GM12878 (cell line): Measurements from ENCODE around the gene PCDHB9. TPM values are rescaled to one million over a fixed set of nuclear protein-coding genes. Genes with fewer than 3 reads are reported as not detected.
"Not testable (repeated sequence)": the region's sequence is repeated elsewhere in the genome, so short reads cannot be mapped to it uniquely, and the experiment has no call there.

Source experiments
- ATAC-seq: fragments of 200-7000 bp; cut with Tn5 transposase; 3 replicates; pipeline ENCODE4 v1.9.1; 2020; ENCODE audit warnings: mild to moderate bottlenecking, moderate library complexity
- Bru-seq: library from RNA; stranded (reverse); fragments of 400-500 nt; gene quantifications from one replicate; lab custom pipeline; 2021; lab: Mats Ljungman, UMichigan
- BruChase-seq, 2 experiments: library from RNA; stranded (reverse); fragments of 400-500 nt; gene quantifications; one replicate each; lab custom pipeline; 2021; lab: Mats Ljungman, UMichigan
- BruUV-seq: library from RNA; stranded (reverse); fragments of 400-500 nt; replicated peaks from 2 replicates; lab custom pipeline; 2021; lab: Mats Ljungman, UMichigan
- CTCF ChIA-PET: fragments of 300-600 bp; sonication (Branson Sonifier 250); formaldehyde crosslinking; extraction: SDS; loops from one replicate; lab custom pipeline; 2021; ENCODE audit warnings: inconsistent platforms; lab: Yijun Ruan, JAX
- POLR2A ChIA-PET: fragments of 350-600 bp; formaldehyde crosslinking; extraction: SDS; loops from one replicate; lab custom pipeline; 2021; ENCODE audit warnings: inconsistent platforms; lab: Charles Lee
- RAD21 ChIA-PET: fragments of 300-600 bp; sonication (Branson Sonifier 250); formaldehyde crosslinking; loops from one replicate; lab custom pipeline; 2023; ENCODE audit warnings: antibody characterized with exemption; ENCODE audit not compliant: unreplicated experiment; lab: Charles Lee
- SMC1A ChIA-PET: fragments of 300-600 bp; sonication (Branson Sonifier 250); formaldehyde crosslinking; loops from one replicate; lab custom pipeline; 2023; ENCODE audit not compliant: unreplicated experiment, uncharacterized antibody; lab: Charles Lee
- DNase-seq: peaks from one replicate; pipeline ENCODE4 v3.0.0-alpha.2; 2011; ENCODE audit warnings: low read depth, low spot score
- FAIRE-seq: peaks from 3 replicates; lab custom pipeline; 2011; peaks lifted over from hg19 to GRCh38; lab: Jason Lieb, UNC
- H2AFZ ChIP-seq: 2 replicates; pipeline ENCODE4 v1.6.0; 2011; ENCODE audit warnings: low read depth, low read length, control low read depth; ENCODE audit not compliant: control insufficient read depth
- H3K27ac ChIP-seq: 2 replicates; pipeline ENCODE4 v1.5.1; 2011; ENCODE audit warnings: control low read depth; ENCODE audit not compliant: control insufficient read depth, insufficient read depth
- H3K27me3 ChIP-seq, 2 experiments: replicated peaks in 1 of 2; 2 replicates each; pipeline versions ENCODE4 v1.6.0 to v1.6.1; 2011; ENCODE audit warnings: low read length in 1 of 2; ENCODE audit not compliant: control insufficient read depth in 2 of 2, insufficient read depth in 2 of 2
- H3K36me3 ChIP-seq, 2 experiments: 2 replicates each; pipeline ENCODE4 v1.5.1; 2011; ENCODE audit warnings: low read length in 1 of 2; ENCODE audit not compliant: control insufficient read depth in 2 of 2, insufficient read depth in 2 of 2
- H3K4me1 ChIP-seq: 2 replicates; pipeline ENCODE4 v1.6.1; 2011; ENCODE audit warnings: mild to moderate bottlenecking, low read length, moderate library complexity, mixed read lengths; ENCODE audit not compliant: control insufficient read depth, insufficient read depth
- H3K4me2 ChIP-seq: 2 replicates; pipeline ENCODE4 v1.6.0; 2011; ENCODE audit warnings: control low read depth; ENCODE audit not compliant: control insufficient read depth, insufficient read depth
- H3K4me3 ChIP-seq: fragments of 200-600 bp; sonication (generic); 2 replicates; pipeline ENCODE4 v1.5.1; 2016
- H3K79me2 ChIP-seq: 2 replicates; pipeline ENCODE4 v1.6.0; 2011; ENCODE audit warnings: low read length; ENCODE audit not compliant: control insufficient read depth, insufficient read depth
- H3K9ac ChIP-seq: 2 replicates; pipeline ENCODE4 v1.8.0; 2011; ENCODE audit warnings: low read length, control low read depth, mixed read lengths; ENCODE audit not compliant: control insufficient read depth, insufficient read depth
- H3K9me3 ChIP-seq: replicated peaks from 3 replicates; pipeline ENCODE4 v1.5.1; 2011; ENCODE audit warnings: mild to moderate bottlenecking, low read length; ENCODE audit not compliant: control insufficient read depth, insufficient read depth
- H4K20me1 ChIP-seq: 2 replicates; pipeline ENCODE4 v1.6.0; 2011; ENCODE audit not compliant: control insufficient read depth, insufficient read depth
- MEF2B ChIP-seq: fragments of 450-650 bp; IDR thresholded peaks from 2 replicates; pipeline ENCODE4 v1.6.1; 2018; ENCODE audit warnings: mild to moderate bottlenecking, moderate library complexity; ENCODE audit not compliant: partially characterized antibody, poor library complexity, severe bottlenecking
- WGBS: methylation state at CpG from one replicate; pipeline ENCODE4 v1.1.6; 2016; ENCODE audit warnings: low lambda C conversion rate; ENCODE audit not compliant: insufficient replicate concordance, insufficient coverage; ENCODE audit errors: missing lambda C conversion rate; 5-methylcytosine and 5-hydroxymethylcytosine counted together
- in situ Hi-C: fragments of 300-500 bp; cut with MboI; formaldehyde crosslinking; loops from 9 replicates; pipeline ENCODE4 v1.14.3; 2018; ENCODE audit warnings: mixed read lengths
- intact Hi-C: fragments of 100-400 bp; cut with micrococcal nuclease; formaldehyde crosslinking; loops from one replicate; pipeline ENCODE4 v1.14.2; 2022; ENCODE audit not compliant: unreplicated experiment
- long read RNA-seq, 2 experiments: library from polyadenylated mRNA; unstranded; transcript quantifications; one replicate each; pipeline ENCODE4 v2.0.0, GENCODE V29; 2019 to 2020
- polyA minus RNA-seq, 3 experiments: library from RNA; depleted of rRNA, polyadenylated mRNA; stranded (reverse); fragments of >200 nt; gene quantifications; 2 replicates each; pipeline ENCODE4 v1.2.3, GENCODE V29; 2011
- polyA plus RNA-seq, 11 experiments: library from polyadenylated mRNA; depleted of rRNA in 4 of 11; unstranded in 6 of 11; stranded (reverse) in 5 of 11; fragments of >200 nt; fragmentation: Nextera tagmentation in 4 of 11; fragmentation: Illumina TruSeq in 1 of 11; extraction: Ambion mirVana in 4 of 11; extraction: Trizol in 1 of 11; gene quantifications; 1 replicate in 1 of 11; 2 replicates in 10 of 11; pipeline versions ENCODE4 v1.2.1 to v1.2.3, GENCODE V29; 2011 to 2016; ENCODE audit warnings: inconsistent platforms in 2 of 11, missing spikeins in 2 of 11, low read depth in 1 of 11
- total RNA-seq, 4 experiments: library from RNA; depleted of rRNA in 3 of 4; stranded (reverse); fragments of >200 nt in 3 of 4; fragmentation: Illumina TruSeq in 1 of 4; extraction: Trizol in 1 of 4; gene quantifications; 2 replicates each; pipeline versions ENCODE4 v1.2.1 to v1.2.3, GENCODE V29; 2013 to 2021
- TF ChIP-seq, protein P1 (sequence below), 3 experiments: IDR thresholded peaks in 2 of 3; conservative IDR thresholded peaks in 1 of 3; 2 replicates each; pipeline ENCODE4 v1.5.1; 2011; ENCODE audit warnings: low read depth in 3 of 3, low read length in 3 of 3, mild to moderate bottlenecking in 3 of 3, control low read depth in 2 of 3, moderate library complexity in 2 of 3, inconsistent platforms in 1 of 3, mixed read lengths in 1 of 3; ENCODE audit not compliant: control insufficient read depth in 2 of 3, insufficient read depth in 1 of 3; ENCODE audit errors: extremely low read depth in 1 of 3

The PCDHB9 gene
- 0.61 TPM in 1 of 2 replicates, not detected in the other for total RNA-seq (2013; cell fraction: nucleolus; rRNA removed)
- total RNA-seq (2014; rRNA removed), result 0.65 TPM in 1 of 2 replicates, not detected in the other
- 0.28 and 0.45 TPM in 2 replicates for total RNA-seq (2014; rRNA removed; fragmentation: Illumina TruSeq; extraction: Trizol)
- total RNA-seq (2021), result 0.18 TPM in 1 of 2 replicates, not detected in the other
- not detected for polyA plus RNA-seq (2011; ENCODE audit: low read depth)
- 0.06 and 0.20 TPM in 2 replicates for polyA plus RNA-seq (2011; rRNA removed)
- 0.08 and 0.10 TPM in 2 replicates for polyA plus RNA-seq (2011; cell fraction: cytosol; rRNA removed)
- polyA plus RNA-seq (2011; cell fraction: nucleus; rRNA removed), result 0.20 and 0.55 TPM in 2 replicates
- polyA plus RNA-seq (2012), result 0.03 and 0.10 TPM in 2 replicates
- polyA plus RNA-seq (2014; fragmentation: Illumina TruSeq; extraction: Trizol), result 0.01 TPM in 1 of 2 replicates, not detected in the other
- not detected for polyA plus RNA-seq (2014; fragmentation: Nextera tagmentation; extraction: Ambion mirVana)
- 0.05 and 0.06 TPM in 2 replicates for polyA plus RNA-seq (2014; rRNA removed)
- polyA plus RNA-seq (2016; fragmentation: Nextera tagmentation; extraction: Ambion mirVana), result under 1 TPM in 1 of 2 experiments, not detected in 1; 0.08 TPM
- 0.07 and 0.21 TPM in 2 replicates for polyA minus RNA-seq (2011; rRNA and poly(A)+ RNA removed)
- polyA minus RNA-seq (2011; cell fraction: cytosol; rRNA and poly(A)+ RNA removed), result not detected in 2 replicates
- polyA minus RNA-seq (2011; cell fraction: nucleus; rRNA and poly(A)+ RNA removed), result 0.12 and 0.96 TPM in 2 replicates
- Bru-seq, nascent RNA, result percentile 22 among the genes with signal in this experiment
- BruChase-seq, experiment 1, labeled RNA remaining after a 6-hour chase, result not detected
- BruChase-seq, experiment 2, labeled RNA remaining after a 2-hour chase, result not detected
- long read RNA-seq, experiment 1, result 0 reads
- long read RNA-seq, experiment 2, result 0 reads

DNA sequence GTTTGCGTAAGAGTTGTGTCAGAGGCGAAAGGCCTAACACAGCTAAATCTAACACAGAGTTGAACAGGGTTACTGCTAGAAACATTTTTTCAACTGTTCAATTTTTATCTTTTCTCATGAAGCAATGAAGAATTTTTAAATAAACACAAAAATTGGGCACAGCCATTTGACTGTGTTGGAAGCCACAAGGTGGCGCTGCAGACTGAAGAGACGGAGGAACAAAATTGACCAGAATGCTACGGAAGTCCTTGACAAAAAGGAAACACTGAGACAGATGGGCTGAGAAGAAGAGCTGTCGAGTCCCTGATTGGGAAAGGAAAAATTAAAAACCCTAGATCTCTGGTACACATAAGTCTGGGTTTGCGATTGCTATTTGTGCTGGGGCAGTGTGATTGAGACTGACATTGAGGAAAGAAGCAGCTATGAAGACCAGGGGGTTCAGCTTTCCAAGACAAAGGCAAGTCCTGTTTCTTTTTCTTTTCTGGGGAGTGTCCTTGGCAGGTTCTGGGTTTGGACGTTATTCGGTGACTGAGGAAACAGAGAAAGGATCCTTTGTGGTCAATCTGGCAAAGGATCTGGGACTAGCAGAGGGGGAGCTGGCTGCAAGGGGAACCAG is at the start of gene PCDHB9:
PCDHB9 (plus strand) TSS at position 265 of the 616 bp plus-strand sequence; CDS start at position 423, 158 bp downstream.
- H3K27ac ChIP-seq, result no peak within 1 kb of the TSS
- CTCF ChIA-PET, result interaction anchor here (0.9 to 1.5 kb wide), 4 partner anchors 10 to 370 kb away, joined by 3 to 4 read pairs (median 3); no protein-coding TSS in a partner anchor
- no peak within 1 kb of the TSS for H3K9ac ChIP-seq
- H2AFZ ChIP-seq, result no peak within 1 kb of the TSS
- ATAC-seq (no peak), DNase-seq (no peak), FAIRE-seq (no peak)
- no peaks in the 10 kb centered on the region; the same call in 2 of the 3 replicates for H3K9me3 ChIP-seq
- no peaks in the 10 kb centered on the region for H3K4me1 ChIP-seq
- WGBS, result 20% methylated on average over 9 of the region's 9 CpGs
- H3K27me3 ChIP-seq, result no peaks in the 10 kb centered on the region
- SMC1A ChIA-PET, result interaction anchor here (0.7 kb wide), 1 partner anchor 36 kb away, joined by 3 read pairs; the partner anchor contains the start of gene PCDHB14
- no peak within 1 kb of the TSS for H3K4me3 ChIP-seq
- H3K4me2 ChIP-seq, result no peak within 1 kb of the TSS
- intact Hi-C loops, result loop anchor here (10.0 kb wide), 1 partner anchor 378 kb away; no protein-coding TSS in a partner anchor
- POLR2A ChIA-PET, result no interaction called here
- H3K79me2 ChIP-seq, result no peaks in the 10 kb centered on the region
- BruUV-seq, result no TSS peak
- RAD21 ChIA-PET, result interaction anchor here (0.6 to 1.8 kb wide), 3 partner anchors 234 to 784 kb away, joined by 3 to 6 read pairs (median 3); partner anchors contain the start of gene PCDHGA11
- no peaks in the 10 kb centered on the region for H4K20me1 ChIP-seq
- H3K36me3 ChIP-seq, result no peaks in the 10 kb centered on the region
- TF ChIP-seq, protein P1, sequence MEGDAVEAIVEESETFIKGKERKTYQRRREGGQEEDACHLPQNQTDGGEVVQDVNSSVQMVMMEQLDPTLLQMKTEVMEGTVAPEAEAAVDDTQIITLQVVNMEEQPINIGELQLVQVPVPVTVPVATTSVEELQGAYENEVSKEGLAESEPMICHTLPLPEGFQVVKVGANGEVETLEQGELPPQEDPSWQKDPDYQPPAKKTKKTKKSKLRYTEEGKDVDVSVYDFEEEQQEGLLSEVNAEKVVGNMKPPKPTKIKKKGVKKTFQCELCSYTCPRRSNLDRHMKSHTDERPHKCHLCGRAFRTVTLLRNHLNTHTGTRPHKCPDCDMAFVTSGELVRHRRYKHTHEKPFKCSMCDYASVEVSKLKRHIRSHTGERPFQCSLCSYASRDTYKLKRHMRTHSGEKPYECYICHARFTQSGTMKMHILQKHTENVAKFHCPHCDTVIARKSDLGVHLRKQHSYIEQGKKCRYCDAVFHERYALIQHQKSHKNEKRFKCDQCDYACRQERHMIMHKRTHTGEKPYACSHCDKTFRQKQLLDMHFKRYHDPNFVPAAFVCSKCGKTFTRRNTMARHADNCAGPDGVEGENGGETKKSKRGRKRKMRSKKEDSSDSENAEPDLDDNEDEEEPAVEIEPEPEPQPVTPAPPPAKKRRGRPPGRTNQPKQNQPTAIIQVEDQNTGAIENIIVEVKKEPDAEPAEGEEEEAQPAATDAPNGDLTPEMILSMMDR (IDR thresholded peaks at IDR 0.05 in 2 of 3, conservative IDR thresholded peaks at IDR 0.05 in 1 of 3; ENCODE audit: control insufficient read depth in 2 of 3, extremely low read depth in 1 of 3, insufficient read depth in 1 of 3, low read depth in 3 of 3, low read length in 3 of 3), result peak in 2 of 3 experiments; percentile 22 to 32; a peak in 2 of 6 replicates
- no peak for TF ChIP-seq MEF2B
- in situ Hi-C loops, result no loop called here

GRCh38 chr5:141137346-141137745 is 49.6 kb upstream of the PCDHB9 start:
- POLR2A ChIA-PET, CTCF ChIA-PET, H3K36me3 ChIP-seq, in situ Hi-C loops, SMC1A ChIA-PET, H3K4me2 ChIP-seq, FAIRE-seq, ATAC-seq, H3K4me1 ChIP-seq, BruUV-seq, H3K27ac ChIP-seq, H2AFZ ChIP-seq, intact Hi-C loops, H3K9ac ChIP-seq, H3K27me3 ChIP-seq, DNase-seq, H4K20me1 ChIP-seq, RAD21 ChIA-PET, H3K9me3 ChIP-seq, H3K79me2 ChIP-seq, H3K4me3 ChIP-seq: not testable (repeated sequence)
- 76% methylated on average over 22 of the region's 34 CpGs for WGBS
